Measurements from ENCODE around the gene PDS5B.

PDS5B gene

DNA sequence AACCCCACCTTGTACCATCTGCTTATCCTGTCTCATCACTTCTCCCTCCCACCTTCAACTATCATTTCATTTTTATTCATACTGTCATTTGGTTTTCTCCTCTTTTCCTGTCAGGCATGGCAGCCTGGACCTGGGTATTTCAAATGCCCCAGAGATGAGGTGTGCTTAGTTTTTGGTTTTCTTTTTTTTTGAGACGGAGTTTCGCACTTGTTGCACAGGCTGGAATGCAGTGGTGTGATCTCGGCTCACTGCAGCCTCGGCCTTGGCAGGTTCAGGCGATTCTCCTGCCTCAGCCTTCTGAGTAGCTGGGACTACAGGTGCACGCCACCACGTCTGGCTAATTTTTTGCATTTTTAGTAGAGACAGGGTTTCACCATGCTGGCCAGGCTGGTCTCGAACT is 5.8 kb downstream of the PDS5B start:
- TF ChIP-seq, protein P1, sequence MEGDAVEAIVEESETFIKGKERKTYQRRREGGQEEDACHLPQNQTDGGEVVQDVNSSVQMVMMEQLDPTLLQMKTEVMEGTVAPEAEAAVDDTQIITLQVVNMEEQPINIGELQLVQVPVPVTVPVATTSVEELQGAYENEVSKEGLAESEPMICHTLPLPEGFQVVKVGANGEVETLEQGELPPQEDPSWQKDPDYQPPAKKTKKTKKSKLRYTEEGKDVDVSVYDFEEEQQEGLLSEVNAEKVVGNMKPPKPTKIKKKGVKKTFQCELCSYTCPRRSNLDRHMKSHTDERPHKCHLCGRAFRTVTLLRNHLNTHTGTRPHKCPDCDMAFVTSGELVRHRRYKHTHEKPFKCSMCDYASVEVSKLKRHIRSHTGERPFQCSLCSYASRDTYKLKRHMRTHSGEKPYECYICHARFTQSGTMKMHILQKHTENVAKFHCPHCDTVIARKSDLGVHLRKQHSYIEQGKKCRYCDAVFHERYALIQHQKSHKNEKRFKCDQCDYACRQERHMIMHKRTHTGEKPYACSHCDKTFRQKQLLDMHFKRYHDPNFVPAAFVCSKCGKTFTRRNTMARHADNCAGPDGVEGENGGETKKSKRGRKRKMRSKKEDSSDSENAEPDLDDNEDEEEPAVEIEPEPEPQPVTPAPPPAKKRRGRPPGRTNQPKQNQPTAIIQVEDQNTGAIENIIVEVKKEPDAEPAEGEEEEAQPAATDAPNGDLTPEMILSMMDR (IDR thresholded peaks at IDR 0.05; ENCODE audit: low read depth, low read length): no peak
- no peak for DNase-seq (ENCODE audit: extremely low read depth, low read depth)

DNA sequence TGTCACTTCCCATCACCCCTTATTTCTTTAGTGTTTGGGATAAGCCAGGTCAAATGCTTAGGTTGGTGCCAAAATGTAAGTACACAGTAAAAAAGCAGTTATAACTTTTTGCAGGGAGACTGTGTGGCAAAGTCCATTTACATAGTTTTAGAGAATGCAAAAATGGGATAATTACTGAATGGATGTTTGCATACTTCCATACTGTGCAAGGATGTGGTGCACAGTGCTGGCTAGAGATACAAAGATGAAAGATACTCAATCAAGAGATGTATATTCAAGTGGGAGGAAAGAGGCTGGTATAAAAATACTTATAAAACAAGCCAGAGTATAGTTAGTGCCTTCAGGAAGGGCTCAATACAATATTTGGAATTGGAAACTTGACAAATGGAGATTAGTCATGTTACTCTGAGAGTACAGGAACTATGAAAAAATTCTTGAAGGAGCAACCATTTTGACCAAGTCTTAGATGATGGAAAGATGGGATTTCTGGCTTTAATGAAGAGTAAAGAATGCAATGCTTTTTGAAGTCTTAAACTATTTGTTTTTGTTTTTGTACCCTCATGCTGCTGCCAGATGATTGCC is 8.0 kb downstream of the PDS5B start:
- TF ChIP-seq, protein P1 (IDR thresholded peaks at IDR 0.05; ENCODE audit: low read depth, low read length): no peak
- DNase-seq (ENCODE audit: extremely low read depth, low read depth): no peak

DNA sequence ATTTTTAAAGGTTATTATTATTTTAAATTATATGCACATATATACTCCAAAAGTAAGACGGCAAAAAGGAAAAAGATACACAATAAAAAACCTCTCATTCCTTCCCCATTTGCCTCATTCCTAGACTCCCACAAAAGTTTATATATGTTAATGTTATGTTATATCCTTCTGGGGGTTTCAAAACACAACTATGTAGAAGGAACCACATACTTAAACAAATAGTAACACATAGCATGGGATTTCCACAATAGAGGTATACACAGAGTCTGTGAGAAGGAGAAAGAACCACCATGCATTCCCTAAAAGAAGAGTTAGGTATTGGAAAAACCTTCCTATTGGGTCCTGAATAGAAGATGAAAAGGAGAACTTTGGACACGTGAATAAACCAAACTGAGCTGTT is 9.1 kb downstream of the PDS5B start:
- TF ChIP-seq, protein P1 (IDR thresholded peaks at IDR 0.05; ENCODE audit: low read depth, low read length): no peak
- DNase-seq (ENCODE audit: extremely low read depth, low read depth): no peak

DNA sequence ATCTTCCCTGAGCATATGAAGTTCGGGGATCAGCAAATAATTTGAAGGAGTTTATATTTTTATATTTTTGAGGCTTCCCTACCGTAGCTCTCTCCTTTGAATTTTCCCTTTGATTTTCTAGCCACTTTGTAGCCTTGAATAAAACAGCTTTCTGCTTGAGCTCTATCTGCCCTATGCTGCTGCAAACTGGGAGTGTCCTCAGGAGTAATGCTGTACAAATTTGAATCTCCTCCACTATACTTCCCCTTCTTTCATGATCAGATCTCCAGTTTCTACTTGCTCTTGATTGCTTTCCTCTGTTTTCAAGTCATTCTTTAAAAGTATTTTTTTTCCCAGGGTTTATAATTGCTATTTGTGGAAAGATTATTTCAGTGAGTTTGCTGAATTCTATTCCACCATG is 14.6 kb downstream of the PDS5B start:
- TF ChIP-seq, protein P1 (IDR thresholded peaks at IDR 0.05; ENCODE audit: low read depth, low read length): no peak
- no peak for DNase-seq (ENCODE audit: extremely low read depth, low read depth)

DNA sequence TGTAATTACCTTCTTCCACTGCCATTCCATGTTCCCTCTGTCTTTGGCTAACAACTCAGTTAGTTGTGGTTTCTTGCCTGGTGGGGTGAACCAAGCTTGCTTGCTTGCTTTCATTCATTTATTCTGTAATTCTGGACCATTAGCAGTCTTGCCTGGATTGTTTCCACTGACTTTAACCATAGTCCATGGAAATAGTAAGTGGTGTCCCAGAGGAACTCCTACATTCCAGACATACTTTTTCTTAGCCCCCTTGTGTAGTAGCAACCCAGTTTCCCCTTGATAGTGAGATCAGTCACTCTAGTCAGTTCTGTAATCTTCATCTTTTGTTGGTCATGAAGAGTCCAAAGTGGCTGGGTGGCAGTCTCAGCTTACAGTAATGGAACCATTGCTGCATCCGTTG is 23.2 kb downstream of the PDS5B start:
- no peak for DNase-seq (ENCODE audit: extremely low read depth, low read depth)
- TF ChIP-seq, protein P1 (IDR thresholded peaks at IDR 0.05; ENCODE audit: low read depth, low read length): no peak

DNA sequence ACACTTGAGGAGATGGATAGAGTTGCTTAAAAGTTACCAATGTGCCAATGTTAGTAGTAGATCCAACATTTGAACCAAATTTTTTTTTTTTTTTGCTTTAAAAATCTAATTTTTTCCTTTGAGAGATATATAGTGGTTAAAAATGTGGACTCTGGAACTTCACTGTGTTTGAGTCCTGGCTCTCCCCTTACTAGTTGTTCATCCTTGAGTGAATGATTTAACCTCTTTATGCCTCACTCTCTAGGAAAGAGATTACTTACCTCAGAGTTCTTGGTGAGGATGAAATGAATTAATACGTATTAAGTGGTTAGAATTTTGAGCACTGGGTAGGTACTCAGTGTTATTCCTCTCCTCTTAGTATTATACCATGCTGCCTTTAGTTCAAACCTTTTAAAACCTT is 24.3 kb downstream of the PDS5B start:
- DNase-seq (ENCODE audit: extremely low read depth, low read depth): no peak
- TF ChIP-seq, protein P1 (IDR thresholded peaks at IDR 0.05; ENCODE audit: low read depth, low read length): no peak

DNA sequence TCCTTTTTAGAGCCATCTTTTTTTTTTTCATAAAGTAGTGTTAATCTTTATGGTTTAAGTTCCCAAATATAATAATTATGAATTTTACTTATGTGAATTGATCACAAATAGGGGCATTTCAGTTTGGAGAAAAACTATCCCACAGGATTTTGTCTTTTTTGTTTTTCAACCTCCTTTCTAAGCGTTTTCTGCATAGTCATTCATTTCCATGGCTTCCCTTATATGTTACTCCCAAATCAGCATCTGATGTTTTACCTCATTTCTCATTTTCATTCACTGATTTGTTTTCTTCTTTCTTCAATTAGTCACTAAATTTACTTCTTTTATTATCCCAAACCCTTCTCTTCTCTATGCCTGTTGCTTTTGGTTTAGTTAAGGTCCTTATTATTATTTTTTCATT is 24.7 kb downstream of the PDS5B start:
- TF ChIP-seq, protein P1 (IDR thresholded peaks at IDR 0.05; ENCODE audit: low read depth, low read length): no peak
- no peak for DNase-seq (ENCODE audit: extremely low read depth, low read depth)
